Effector CD4-positive, alpha-beta T cell (primary cell): ENCODE measurements around the gene NPFF.
A peak's percentile ranks its signal among the peaks of the same experiment; 100 is the strongest.
"Not testable (repeated sequence)": the region's sequence is repeated elsewhere in the genome, so short reads cannot be mapped to it uniquely, and the experiment has no call there.

Source experiments
- DNase-seq: peaks from one replicate; pipeline ENCODE4 v3.0.0-alpha.2; 2020

Gene NPFF

DNA sequence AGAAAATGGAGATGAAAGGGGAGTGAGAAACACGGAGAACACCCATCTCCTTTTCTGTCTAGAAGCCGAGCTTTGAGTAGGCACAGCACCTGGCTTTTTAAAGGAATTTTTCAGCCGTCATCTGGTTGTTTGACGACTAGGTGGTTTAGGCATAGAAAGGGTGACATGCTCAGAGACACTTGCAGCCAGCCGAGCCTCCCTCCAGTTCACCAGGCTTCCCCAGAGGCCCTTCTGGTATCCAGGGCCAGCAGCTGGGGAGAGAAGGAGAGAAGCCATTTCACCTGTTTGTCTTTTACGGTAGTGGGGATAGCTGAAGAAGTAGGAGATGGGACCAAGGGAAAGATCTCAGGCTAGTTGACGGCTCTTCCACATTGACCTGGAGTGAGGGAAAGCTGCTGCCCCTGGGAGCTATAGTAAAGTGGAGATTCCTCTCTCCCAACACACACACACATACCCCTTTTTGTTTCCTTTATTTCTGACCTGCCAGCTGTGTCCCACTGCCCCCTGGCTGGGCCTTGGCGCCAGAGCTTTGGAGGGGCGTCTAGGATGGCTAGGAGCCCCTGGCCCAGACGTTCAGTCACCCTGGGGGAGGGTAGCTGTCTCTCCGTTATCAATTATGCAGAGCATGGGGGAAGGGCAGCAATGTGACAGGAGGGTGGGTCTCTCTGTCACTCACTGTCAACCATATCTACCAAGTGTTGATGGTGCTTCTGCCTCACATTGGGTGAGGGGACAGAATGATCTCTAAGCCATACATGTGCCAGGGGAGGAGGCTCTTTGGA lies 13.5 kb downstream of the NPFF start:
- DNase-seq: no peak

DNA sequence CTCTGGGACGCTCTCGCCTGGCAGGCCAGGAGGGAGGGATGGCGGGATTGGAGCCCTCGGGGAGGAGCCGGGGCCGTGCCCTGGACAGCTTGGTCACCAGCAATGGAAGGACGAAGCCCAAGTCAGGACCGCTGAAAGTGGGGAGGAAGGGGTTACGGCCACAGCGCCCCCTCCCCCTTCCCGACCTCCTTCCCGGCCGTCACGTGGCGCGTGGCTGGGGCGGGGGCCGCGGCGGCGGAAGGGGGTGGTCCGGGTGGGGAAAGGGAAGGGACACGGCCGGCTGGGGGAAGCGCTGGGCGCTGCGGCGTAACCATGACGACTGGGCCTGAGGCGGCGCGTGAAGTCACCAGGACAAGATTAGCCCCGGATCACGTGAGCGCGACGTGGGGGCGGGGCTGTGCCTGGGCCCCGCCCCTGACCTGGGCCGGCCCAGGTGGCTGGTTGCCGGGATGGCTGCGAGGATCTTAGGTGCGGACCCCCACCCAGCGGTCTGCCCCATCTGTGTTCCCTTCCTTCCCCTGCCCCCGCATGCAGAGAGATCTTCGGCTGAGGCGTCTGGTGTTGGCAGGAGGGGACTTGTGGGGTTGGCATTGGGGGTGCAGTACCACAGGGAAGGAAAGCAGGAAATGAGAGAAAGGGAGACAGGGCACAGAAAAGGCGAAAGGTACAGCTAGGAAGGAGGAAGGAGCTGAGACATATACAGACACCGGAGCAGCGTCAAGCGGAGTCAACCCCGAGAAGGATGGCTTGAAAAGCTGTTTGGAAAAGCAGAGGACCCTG lies 14.3 kb downstream of the NPFF start:
- DNase-seq: peak; percentile 85

DNA sequence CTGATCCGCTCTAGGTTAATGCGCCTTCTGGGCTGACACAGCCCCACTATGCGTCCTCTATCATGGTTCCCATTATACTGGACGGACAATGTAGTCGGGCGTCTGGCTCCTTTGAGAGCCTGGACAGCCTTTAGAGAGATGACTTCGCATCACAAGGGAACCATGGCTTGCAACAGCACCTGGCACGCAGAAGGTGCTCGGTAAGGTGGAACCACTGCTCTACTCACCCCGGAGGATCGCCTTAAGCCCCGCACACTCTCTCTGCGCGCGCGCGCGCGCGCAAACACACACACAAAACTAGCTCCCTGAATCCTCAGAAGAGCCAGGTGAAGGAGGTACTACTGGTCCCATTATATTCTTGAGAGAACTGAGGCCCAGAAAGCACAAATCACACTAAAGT lies 15.1 kb downstream of the NPFF start:
- DNase-seq: no peak

DNA sequence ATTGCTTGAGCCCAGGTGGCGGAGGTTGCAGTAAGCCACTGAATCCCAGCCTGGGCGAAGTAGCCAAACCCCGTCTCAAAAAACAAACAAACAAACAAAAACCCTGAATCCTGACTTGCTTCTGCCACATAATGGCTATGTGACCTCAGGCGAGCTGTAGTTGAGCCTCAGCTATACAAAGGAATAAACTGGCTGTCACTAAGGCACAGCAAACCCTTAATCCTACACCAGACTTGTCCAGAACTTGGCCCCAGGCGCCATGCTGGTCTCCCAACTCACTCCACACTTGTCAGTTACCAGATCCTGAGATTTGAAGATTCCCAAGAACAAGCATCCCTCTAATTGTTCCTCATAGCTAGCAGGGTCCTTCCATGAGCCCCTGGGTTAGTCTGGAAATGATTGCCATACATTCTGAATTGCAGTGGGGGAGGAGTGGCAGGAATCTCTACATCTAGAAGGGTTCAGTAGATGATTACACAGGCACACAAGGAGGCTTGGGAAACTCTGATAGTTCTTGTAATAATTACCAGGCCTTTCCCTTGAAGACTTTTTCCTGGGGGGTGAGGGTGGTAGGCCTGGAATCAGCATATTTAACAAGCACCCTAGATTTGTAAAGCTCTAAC lies 17.9 kb downstream of the NPFF start:
- DNase-seq: no peak

DNA sequence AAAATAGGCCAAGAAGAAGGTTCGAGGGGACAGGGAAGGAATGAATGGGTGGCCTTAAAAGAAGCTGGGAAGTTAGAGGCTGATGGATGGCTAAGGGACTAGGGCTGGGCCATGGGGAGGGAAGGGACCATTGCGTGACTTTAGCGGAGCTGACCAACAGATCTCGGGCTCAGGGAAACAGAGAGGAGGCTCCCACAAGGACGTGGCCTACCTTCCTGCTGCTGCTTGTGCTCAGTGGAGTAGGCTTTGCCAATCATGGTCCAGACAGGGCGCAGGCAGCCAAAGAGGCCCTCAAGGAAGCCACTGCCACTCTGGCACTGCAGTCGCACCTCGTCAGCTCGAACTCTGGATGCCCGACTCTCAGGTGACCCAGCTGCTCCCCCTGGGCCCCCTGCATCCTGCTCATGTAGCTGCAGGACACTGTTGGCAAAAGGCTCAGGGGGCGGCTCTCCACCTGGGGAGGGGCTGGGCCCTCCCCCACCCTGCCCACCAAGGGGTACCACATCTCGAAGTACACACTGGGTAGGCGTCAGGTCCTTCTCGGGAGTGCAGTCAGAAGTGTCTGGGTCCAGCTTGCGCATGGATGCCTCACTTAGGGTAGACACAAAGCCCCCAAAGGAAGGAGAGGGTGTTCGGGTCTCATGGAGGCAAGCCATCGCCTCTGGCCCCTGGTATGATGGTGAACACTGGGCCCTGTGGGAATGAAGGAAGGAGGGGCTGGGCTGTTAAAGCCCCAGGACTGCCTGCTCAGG lies 20.4 kb downstream of the NPFF start:
- DNase-seq: no peak

DNA sequence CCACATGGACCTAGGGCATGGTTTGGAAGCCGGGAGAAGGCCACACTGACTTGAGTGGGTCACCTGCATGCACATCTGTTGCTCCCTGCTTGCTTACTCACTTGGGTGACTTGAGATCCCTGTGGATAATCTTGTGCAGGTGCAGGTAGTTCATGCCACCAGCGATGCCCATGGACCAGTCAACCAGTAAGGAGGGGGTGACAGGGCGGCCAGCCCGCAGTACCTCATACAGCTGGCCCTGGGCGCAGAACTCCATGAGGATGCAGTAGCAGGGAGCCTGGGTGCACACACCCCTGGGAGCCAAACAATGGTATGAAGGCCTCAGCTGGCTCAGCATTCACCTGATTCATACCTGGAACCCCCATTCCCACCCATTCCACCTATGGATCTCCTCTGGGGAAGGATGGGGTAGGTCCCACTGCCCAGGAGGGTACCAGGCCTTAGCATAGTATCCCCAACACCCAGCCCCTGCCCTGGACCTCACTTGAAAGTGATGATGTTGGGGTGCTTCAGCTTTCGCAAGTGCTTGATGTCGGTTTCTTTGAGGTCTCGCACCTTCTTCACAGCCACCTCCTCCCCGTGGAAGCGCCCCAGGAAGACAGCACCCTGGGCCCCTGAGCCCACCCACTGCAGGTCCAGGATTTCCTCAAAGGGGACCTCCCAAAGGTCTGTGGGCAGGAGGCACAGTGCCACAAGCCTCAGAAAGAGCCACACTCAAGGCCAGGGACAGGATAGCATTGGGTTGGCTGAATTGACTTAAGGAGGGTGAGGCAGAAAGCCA lies 21.1 kb downstream of the NPFF start:
- DNase-seq: no peak

DNA sequence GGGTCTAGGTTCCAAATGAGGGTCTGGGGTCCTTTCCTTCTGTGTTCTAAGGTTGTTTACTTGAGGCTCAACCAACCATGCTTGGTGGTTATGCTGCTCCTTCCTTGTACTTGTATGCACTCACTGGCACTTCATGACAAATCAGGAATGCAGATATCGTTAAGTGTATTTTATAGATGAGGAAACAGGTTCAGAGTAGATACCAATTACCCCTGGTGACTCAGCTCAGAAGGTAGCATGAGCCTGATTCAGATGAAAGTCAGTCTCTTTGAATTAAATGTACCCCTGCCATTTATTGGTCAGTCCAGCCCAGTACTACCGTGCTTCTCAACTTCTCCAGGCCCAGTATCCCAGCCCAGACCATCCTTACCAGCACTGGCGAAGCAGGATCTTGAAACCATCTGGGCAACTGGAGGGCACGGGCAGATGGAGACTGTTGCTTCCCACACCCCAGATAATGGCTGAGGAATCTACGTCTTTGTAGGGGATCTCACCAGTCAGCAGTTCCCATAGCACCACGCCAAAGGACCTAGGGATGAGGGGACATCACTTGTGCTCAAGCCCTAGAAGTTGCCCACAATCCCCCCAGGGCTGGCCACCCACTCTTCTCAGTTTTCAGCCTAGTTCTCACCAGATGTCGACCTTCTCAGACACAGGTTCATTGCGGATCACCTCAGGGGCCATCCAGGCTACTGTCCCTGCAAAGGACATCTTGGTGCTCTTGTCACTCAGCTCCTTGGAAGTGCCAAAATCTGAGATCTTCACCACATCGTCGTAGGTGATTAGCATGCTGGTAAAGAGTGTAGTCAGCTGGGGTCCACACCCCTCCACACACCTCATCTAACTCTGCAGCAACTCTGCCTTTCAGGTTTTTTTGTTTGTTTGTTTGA lies 22.4 kb downstream of the NPFF start:
- DNase-seq: no peak

DNA sequence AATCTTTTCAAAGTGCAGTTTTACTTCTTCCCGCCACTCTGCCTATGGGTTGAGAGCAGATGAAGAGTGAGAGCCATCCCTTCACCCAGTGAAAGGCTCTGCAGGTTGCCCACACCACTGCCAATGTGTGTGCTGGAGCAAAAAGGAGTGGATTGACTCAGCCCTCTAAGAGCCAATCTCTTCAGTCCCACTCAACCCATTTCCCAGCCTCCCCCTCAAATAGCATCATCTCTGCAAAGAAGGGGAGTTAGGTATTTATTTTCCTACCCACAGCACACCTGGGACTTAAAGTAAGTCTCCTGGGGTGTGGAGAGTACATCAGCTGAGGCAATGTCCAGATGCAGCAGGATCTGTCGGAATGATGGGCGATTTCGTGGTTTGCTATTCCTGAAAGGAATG lies 23.3 kb downstream of the NPFF start:
- DNase-seq: no peak

DNA sequence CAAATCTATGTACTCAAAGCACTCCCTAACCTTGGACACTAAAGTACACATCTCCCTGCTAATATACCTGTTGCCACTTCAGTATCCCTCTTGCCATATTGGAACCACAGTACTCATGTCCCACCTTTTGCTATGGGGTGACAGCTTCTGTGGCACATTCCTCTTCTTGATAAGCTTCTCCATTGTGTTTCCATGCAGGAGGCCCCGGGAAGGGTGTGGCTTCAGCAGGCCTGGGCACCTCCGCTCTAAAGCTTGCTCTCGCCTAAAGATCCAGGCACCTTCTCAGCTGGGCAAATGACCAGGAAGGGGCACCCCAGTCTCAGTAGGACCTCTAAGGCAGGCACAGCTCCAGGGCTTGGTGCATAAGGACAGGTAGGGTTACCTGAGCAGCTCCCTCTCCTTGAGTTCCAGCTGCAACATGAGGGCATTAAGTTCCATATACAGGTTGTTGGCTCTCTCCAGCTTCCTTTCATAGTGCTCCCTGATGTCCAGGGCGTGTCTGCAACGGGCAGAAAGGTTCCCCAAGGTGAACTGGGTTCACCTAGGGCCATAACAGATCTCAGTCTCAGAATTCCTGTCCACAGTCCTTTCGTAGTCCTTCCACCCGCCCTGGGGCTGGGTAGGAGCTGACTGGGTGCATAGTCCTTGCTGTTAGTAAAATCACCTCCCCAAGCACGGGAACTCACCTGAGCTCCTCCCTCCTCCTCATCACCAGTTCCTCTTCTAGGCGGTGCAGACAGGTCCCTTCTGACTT lies 23.9 kb downstream of the NPFF start:
- no peak for DNase-seq

DNA sequence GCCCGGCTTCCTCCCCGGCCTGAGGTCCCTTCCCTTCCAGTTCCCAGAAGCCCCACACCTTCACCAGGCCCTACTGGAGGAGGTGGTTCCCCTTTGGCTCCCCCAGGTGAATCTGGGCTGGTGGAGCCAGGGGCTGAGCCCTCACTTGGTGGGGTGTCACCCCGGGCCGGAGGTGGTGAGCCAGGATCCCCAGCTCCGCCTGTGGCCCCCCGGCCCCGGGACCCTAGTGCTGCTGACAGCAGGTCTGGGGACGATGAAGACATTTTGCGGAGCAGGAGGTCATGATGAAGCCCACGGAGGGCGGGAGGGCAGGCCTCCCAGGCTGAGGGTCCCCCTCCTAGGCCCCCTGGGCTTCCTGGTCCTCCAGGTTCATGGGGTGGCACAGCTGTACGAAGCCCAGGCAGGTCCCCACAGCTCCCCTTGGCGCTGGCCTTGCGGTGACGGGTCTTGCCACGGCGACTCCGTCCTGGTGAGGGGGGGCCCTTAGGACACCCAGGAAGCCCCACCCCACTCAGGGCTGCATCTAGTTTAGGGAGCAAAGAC lies 24.6 kb downstream of the NPFF start:
- no peak for DNase-seq

DNA sequence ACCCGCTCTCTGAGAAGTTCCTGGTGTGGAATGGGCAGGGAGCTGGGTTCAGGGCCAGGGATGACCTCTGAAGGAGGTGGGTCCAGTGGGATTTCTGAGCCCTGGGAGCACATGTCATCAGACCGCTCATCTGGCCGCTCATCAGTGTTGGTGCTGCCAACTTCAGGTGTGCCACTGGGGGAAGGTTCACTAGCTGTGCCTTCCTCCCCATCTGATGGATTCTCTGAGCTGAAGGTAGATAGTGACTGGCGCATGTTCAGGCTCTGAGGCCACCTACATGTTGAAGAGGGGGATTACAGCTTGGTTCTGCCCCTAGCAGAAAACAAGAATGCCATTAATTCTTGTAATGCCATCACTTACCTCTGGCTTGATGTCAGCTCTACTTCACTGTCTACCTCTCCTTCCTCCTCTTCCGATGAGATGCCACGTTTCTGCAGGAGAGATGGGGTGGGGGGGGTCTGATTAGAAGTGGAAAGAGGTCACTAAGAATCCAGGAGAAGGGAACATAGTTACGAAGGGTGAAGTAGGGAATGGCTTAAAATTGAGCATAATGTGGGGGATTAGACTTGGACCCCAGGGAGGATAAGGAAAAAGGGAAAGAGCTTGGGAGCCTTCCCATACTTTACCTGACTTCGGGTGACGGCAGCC lies 25.2 kb downstream of the NPFF start:
- DNase-seq: no peak

DNA sequence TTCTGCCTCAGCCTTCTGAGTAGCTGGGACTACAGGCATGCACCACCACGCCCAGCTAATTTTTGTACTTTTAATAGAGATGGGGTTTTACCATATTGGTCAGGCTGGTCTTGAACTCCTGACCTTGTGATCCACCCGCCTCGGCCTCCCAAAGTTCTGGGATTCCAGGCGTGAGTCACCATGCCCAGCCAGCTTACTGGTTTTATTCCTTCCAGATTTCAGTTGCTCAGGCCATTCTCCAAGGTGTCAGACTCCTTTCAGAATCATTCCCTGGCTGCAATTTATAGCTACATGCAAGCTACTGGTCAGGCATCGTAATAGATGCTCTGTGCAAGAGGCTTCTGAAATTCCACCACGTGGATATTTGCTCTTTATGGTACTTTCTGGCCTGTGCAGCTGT lies 25.8 kb downstream of the NPFF start:
- DNase-seq: not testable (repeated sequence)

DNA sequence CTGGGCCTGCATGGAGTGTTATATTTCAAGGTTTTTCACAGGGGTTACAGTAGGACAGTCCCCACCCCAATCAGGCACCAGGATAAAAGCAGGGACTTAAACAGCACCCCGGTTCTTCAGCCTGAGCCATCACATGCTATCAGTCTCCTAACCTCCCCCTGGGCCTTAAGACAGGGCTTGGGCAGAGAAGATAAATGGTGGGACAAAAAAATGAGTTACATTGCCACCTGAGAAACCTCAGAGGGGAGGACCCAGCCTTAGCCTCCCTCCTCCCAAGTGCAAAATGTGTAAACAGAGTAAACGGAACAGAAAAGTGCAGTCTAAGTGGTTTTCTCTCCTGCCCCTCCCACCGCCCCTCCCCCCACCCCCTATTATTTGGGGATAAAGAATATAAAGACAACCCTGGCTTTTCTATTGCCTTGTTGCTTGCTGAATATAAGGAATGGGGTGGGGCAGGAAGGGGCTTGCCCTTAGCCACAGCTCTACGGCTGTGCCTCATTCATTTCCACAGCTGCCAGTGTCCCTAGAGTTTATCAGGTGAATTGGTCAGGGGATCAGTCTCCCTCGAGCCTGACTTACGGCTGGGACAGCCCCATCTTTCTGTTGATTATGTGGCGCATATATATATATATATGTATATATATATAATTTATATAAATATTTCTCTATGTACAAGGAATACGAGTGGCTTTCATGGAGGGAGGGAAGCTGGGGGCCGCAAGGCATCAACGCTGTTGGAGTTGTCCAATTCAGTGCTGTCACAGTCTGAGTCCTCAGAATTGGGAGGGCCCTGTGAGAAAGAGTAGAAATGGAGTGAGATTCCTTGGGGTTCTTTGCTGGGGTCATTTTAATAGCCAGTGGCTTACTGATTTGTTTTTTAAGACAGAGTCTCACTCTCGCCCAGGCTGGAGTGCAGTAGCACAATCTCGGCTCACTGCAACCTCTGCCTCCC lies 26.5 kb downstream of the NPFF start:
- no peak for DNase-seq

DNA sequence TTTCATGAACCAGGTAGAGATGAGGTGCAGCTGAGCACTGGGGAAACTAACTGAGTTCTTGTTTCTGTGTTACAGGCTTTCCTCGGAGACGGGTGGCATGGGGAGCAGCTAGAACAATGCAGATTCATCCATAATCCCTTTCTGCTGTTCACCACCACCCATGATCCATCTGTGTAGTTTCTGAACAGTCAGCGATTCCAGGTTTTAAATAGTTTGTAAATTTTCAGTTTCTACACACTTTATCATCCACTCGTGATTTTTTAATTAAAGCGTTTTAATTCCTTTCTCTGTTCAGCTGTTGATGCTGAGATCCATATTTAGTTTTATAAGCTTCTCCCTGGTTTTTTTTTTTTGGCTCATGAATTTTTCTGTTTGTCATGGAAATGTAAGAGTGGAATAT lies 28.0 kb downstream of the NPFF start:
- DNase-seq: no peak

DNA sequence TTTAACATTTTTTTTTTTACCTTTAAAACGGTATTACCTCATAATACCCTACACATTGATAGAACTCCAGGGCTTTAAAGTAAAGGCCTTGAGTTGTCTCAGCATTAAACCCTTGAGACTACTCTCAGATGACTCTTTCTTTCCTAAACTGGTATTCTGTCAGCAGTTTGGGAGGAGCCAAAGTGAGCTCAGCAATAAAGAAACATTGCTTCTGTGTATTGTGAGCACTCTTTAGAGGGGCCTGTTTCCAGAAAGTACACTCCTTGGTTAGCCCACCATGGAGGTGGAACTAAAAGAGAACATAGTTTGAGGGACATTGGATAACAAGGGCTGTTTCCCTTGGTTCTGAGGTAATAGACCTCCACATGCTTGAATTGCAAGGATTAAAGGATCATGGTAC lies 28.4 kb downstream of the NPFF start:
- no peak for DNase-seq

DNA sequence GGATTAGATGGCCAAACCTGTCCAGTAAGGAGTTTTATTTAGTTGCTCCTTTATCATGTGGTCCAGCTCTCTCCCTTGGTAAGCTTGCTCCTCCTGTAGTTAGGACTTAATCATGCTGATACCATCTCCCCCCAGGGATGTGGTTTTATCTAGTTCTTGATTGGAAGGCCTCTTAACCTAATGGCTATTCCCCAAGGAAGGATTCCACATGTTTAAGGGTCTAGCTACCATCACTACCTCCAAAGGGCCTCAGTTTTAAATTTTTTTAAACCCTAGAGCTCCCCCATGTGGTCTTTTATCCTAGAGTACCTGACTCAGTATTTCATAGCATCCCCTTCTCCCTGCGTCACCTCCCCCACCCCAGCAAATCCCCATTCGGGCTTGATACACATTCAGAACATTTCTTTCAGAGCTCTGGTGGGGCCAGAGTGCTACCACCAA lies 30.5 kb downstream of the NPFF start:
- DNase-seq: no peak

DNA sequence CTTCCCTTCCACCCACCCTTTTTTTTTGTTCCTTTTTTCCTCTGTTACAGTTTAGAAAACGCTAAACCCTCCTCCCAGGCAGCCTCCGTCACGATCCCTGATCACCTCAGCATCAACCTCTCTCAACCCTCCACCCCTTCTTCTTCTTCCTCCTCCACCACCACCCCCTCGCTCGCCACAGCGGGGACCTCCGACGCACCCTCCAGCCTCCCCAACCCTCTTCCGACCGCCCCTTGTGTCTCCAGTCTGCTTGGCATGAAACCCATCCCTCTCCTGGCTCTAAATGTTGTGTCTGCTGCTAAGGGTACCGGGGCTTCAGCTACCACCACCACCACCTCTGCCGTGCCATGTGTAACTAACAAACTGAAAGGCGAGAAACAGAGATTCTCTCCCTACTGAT lies 32.5 kb downstream of the NPFF start:
- DNase-seq: no peak

DNA sequence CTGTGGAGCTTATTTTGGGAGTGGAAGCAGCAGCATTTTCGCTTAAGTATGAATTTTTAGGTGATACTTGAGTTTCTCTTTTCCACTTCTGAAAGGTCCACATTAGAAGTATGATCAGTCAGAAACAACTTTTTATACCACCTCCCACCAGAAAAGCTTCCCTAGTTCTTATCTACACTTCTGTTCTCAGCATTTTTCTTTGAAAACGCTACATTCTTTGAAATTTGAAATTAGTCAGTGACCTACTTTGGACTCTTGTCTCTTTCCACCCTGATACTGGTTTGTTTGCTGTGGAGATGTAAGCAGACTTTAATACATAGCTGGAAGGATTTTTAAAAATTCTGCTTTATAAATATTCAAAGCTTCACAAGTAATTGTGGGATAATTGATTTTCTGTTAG lies 33.2 kb downstream of the NPFF start:
- no peak for DNase-seq
